GM18858 (cell line): Measurements from ENCODE around the gene HOXC9.

ENCODE experiments used
- ATAC-seq: cut with Tn5 transposase; IDR thresholded peaks from one replicate; pipeline ENCODE4 v1.9.1; 2021; ENCODE audit not compliant: unreplicated experiment

HOXC9 gene

GRCh38 chr12:53975479-53976152 is 24.3 kb upstream of the HOXC9 start:
- ATAC-seq = no peak

- no peak for ATAC-seq
Measured at GRCh38 chr12:53976172-53976822, 23.7 kb upstream of the HOXC9 start.

DNA sequence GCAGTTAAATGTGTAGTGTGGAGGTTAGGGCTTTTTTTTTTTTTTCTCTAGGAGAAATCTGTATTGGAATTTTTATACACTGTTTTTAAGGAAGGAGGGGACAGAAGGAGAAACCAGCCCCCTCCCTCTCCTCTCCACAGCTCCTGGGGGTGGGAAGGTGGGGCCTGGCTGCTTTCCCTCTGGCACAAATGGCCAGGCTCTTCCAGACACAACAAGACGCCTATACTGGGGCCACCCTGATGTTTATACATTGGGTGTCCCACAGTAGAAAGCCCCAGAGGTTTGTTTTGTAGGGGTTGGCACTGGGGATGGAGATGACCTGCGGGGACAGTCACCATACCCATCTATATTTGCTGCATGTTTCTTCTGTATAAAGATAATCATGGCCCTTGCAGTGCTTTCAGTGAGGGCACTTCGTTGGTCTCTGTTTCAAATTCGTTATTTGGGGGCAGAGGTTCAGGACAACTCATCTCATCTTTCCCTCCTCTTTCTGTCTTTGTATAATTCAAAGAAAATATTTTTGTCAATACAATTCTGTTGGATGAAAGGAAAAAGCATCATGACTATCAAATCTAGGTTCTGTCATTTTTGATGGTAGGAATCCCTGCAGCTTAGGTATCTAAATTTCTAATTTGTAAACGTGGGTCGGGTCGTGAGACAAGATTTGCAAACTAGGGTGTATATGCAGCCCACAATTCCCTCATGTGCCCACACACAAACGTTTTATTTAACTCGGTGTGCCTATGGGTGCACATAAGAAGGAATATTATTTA is 23.0 kb upstream of the HOXC9 start:
- ATAC-seq = no peak

DNA sequence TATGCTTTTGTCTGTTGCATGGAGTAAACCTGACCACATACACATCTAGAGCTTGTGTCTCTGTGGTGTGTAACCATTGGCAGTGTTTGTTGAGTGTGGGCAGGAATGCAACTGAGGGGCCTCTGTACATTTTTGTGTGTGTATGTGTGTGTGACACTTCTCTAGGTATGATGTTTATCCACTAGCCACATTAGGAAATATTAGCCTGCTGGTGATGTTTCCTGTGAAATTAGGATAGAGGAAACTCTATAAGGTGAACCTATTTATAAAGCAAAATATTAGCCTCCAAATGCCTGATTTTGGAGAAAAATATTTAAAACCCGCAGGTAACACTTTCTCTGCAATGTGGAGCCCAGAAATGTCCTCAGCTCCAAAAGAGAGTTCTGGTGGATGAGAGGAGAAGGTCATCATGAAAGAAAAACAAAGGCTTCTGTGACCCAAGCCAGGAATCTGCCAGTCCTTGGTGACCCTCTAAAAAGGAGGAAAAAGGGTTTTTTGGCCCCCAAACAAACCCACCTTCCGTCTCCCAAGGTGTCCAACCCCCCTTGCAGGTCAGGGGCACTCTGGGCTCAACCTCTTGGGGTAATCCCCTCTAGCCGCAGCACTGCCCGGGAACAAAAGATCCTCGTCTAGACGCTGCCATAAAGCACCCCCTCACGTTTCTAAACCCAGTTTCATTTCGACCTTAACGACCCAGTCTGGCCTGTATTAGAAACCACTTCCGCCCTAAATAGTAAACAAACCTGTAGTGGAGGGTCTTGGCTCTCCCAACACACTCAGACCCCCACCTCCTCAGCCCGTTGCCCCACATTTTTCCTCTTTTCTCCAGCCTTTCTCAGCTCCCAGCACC is 22.1 kb upstream of the HOXC9 start:
- no peak for ATAC-seq

GRCh38 chr12:53978477-53979356 is 21.2 kb upstream of the HOXC9 start:
- no peak for ATAC-seq

DNA sequence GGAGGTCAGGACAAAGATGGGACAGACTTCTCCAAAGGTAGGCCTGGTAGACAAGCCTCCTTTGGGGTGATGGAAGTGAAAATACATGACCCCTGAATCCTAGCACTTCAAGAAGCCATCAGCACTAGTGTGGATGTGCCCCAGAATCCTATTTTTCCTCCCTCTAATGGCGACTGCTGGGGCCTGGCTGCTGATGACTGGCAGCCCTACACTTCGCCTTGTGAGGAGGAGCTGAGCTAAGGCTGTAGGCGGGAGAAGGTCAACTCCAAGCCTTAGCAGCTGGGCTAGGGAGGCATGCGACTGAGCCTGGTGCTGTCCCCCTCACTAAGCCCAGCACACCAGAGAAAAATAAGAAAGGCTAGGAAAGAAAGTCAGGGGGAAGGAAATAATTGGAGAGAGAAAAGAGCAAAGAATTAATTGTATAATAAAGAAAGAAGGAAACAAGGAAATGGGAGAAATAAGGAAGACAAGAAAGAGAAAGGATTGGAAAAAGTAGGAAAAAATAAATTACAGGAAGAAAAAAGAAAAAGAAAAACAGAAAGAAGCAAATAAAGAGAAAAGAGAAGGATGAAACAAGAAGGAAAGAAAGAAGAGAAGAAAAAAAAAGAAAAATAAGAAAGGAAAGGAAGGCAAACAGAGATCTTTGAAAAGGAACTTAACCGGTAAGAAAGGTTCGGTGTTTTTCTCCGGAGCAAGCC is 19.7 kb upstream of the HOXC9 start:
- ATAC-seq = no peak

- no peak for ATAC-seq
Measured at GRCh38 chr12:53980802-53981496, 19.0 kb upstream of the HOXC9 start.

- ATAC-seq = no peak
Measured at GRCh38 chr12:53981634-53982565, 18.1 kb upstream of the HOXC9 start.

GRCh38 chr12:53982648-53983567 is 17.1 kb upstream of the HOXC9 start:
- ATAC-seq = no peak

DNA sequence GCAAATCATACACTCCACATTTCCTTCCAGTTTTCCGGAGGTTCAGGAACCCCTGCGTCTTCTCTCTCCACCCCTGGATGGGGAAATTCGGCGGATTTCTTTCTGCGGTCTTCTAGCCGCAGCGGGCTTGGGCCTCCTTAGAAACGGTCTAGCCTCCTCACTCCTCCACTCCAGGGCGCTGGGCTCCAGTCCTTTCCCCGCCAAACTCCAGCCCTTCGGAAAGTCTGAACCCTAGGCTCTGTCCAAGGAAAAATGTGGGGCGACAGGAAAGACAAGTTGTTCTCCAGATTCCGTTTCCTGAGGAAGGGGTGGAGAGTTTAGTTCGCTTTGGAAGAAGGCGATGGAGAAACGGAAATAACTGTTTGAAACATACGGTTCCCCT is 16.4 kb upstream of the HOXC9 start:
- ATAC-seq = no peak

- ATAC-seq = no peak
Measured at GRCh38 chr12:53983950-53984572, 15.9 kb upstream of the HOXC9 start.

GRCh38 chr12:53984901-53985691 is 14.9 kb upstream of the HOXC9 start, which contains the start of gene HOXC10:
Gene HOXC10, plus strand, starts transcription at chr12:53985146. Its CDS starts 114 bp downstream, at chr12:53985260.
- ATAC-seq = no peak

- ATAC-seq = no peak
Measured at GRCh38 chr12:53985692-53985993, 14.3 kb upstream of the HOXC9 start.

- no peak for ATAC-seq
Measured at GRCh38 chr12:53985994-53986685, 13.8 kb upstream of the HOXC9 start.
